Measurements from ENCODE around the gene ISCU. TPM values are rescaled to one million over a fixed set of nuclear protein-coding genes. Genes with fewer than 3 reads are reported as not detected.

ISCU gene
- 70.1 and 86.9 TPM in 2 replicates for total RNA-seq (2022)
- percentile 87 among the genes with signal in this experiment for Bru-seq, nascent RNA
- BruChase-seq, experiment 1, labeled RNA remaining after a 2-hour chase: percentile 82 among the genes with signal in this experiment
- BruChase-seq, experiment 2, labeled RNA remaining after a 6-hour chase: percentile 94 among the genes with signal in this experiment
- long read RNA-seq, transcript ISCU-201 (5 exons, 994 nt): major isoform, 125 of 145 reads
- long read RNA-seq, partial matches to known transcripts: 7 of 145 reads
- long read RNA-seq, other reads (novel, unspliced or antisense): 8 of 145 reads

DNA sequence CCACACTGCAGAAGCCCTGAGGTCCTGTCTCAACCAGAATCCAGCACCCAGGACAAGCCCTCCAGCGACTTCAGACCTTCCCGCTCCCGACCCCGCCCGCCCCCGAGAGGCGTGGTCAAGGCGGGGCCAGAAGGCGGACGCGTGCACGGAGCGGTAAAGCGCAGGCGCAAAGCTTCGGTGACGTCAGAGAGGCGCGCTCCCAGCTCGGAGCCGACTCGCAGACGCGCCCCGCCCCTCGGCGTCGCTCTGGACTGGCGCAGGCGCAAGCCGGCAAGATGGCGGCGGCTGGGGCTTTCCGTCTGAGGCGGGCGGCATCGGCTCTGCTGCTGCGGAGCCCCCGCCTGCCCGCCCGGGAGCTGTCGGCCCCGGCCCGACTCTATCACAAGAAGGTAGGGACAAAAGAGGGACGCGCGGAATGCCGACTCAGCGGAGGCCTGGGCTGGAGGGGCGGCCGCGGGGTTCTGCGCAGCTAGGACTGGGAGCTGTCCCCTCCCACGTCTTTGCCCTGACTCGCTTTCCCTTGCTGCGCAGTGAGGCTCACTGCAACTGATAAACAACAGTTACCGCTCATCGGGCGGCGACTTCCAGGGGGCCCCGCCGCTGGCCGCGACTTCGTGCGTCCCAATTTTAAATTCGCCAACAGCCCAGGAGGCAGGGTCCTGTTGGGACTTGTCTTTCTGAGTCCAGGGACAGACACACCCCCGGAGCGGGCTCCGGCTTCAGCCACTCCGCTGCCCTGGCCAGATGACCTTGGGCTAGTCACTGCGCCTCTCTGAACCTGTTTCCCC lies at the start of gene ISCU:
Gene ISCU, plus strand, starts transcription at position 249 of the 788 bp plus-strand sequence. Its CDS starts 27 bp downstream, at position 276.
- CTCF ChIA-PET: interaction anchor here (0.6 to 1.2 kb wide), 5 partner anchors 51 to 242 kb away, joined by 3 to 8 read pairs (median 3); no protein-coding TSS in a partner anchor

DNA sequence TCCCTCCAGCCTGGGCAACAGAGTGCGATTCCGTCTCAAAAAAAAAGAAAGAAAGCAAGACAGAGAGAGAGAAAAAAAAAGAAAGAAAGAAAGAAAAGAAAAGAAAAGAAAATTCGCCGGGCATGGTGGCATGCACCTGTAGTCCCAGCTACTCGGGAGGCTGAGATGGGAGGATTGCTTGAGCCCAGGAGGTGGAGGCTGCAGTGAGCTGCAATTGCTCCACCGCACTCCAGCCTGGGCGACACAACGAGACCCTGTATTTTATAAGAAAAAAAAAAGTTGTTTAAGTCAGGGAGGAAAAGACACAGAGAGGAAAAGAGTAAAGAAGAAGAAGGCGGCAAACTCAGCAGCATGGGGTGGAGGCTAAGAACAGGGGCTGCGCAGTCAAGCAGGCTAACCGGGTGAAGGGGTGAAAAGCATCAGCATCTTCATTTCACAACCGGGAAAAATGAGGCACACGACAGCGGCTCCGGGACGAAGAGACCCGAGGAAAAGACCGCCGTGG lies 47.9 kb upstream of the ISCU start:
- TF ChIP-seq, protein P1, sequence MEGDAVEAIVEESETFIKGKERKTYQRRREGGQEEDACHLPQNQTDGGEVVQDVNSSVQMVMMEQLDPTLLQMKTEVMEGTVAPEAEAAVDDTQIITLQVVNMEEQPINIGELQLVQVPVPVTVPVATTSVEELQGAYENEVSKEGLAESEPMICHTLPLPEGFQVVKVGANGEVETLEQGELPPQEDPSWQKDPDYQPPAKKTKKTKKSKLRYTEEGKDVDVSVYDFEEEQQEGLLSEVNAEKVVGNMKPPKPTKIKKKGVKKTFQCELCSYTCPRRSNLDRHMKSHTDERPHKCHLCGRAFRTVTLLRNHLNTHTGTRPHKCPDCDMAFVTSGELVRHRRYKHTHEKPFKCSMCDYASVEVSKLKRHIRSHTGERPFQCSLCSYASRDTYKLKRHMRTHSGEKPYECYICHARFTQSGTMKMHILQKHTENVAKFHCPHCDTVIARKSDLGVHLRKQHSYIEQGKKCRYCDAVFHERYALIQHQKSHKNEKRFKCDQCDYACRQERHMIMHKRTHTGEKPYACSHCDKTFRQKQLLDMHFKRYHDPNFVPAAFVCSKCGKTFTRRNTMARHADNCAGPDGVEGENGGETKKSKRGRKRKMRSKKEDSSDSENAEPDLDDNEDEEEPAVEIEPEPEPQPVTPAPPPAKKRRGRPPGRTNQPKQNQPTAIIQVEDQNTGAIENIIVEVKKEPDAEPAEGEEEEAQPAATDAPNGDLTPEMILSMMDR (IDR thresholded peaks at IDR 0.05; ENCODE audit: insufficient read depth in 1 of 2, low read depth in 1 of 2, low read length in 1 of 2, severe bottlenecking in 1 of 2, unreplicated experiment in 1 of 2): no peak
- CTCF ChIA-PET: no interaction called here
- Histone ChIP-seq H3K27me3 (replicated peaks; ENCODE audit: control insufficient read depth, insufficient read depth, low read length) (no peaks in the 10 kb centered on the region), H3K36me3 (ENCODE audit: control insufficient read depth, insufficient read depth, low read length) (no peaks in the 10 kb centered on the region; the same call in 1 of the 2 replicates), H3K9me3 (no peaks in the 10 kb centered on the region; the same call in 1 of the 2 replicates), H3K4me1 (no peaks in the 10 kb centered on the region), H3K4me3 (ENCODE audit: low read depth, low read length) (peak overlapping the region; percentile 34)
- Mint-ChIP-seq H3K27ac (ENCODE audit: unreplicated experiment) (peak overlapping the region; percentile 89), H3K36me3 (ENCODE audit: insufficient read depth, unreplicated experiment) (peaks cover 50% of the 10 kb centered on the region), H3K27me3 (ENCODE audit: insufficient read depth, unreplicated experiment) (peaks cover 2% of the 10 kb centered on the region), H3K4me3 (ENCODE audit: unreplicated experiment) (peak overlapping the region; percentile 82), H3K4me1 (ENCODE audit: low read depth, unreplicated experiment) (peaks cover 18% of the 10 kb centered on the region), H3K9me3 (ENCODE audit: unreplicated experiment) (no peaks in the 10 kb centered on the region)
- intact Hi-C loops (cut with micrococcal nuclease; ENCODE audit: unreplicated experiment): loop anchor here (10.0 kb wide), 1 partner anchor 450 kb away; no protein-coding TSS in a partner anchor
- no peak for DNase-seq
- no TSS peak for BruUV-seq (replicated peaks)
- POLR2A ChIA-PET: no interaction called here

More for the DNA sequence above, at the start of gene ISCU:
- H3K4me1 Mint-ChIP-seq (ENCODE audit: low read depth, unreplicated experiment): no peaks in the 10 kb centered on the region
- H3K9me3 Mint-ChIP-seq (ENCODE audit: unreplicated experiment): no peaks in the 10 kb centered on the region
- Histone ChIP-seq H3K36me3 (ENCODE audit: control insufficient read depth, insufficient read depth, low read length) (peaks cover 5% of the 10 kb centered on the region), H3K27me3 (replicated peaks; ENCODE audit: control insufficient read depth, insufficient read depth, low read length) (no peaks in the 10 kb centered on the region), H3K9me3 (no peaks in the 10 kb centered on the region), H3K4me3 (ENCODE audit: low read depth, low read length) (peak within 1 kb of the TSS; percentile 96), H3K4me1 (0 out of 2 replicates have a peak, but pooled peaks cover 3% of the 10 kb centered on the region)
- no peaks in the 10 kb centered on the region for H3K27me3 Mint-ChIP-seq (ENCODE audit: insufficient read depth, unreplicated experiment)
- BruUV-seq (replicated peaks): no TSS peak
- H3K27ac Mint-ChIP-seq (ENCODE audit: unreplicated experiment): peak within 1 kb of the TSS; percentile 99
- TF ChIP-seq, protein P1 (IDR thresholded peaks at IDR 0.05; ENCODE audit: insufficient read depth in 1 of 2, low read depth in 1 of 2, low read length in 1 of 2, severe bottlenecking in 1 of 2, unreplicated experiment in 1 of 2): no peak
- POLR2A ChIA-PET: interaction anchor here (0.5 to 1.0 kb wide), 7 partner anchors 10 to 431 kb away, joined by 3 to 18 read pairs (median 4); no protein-coding TSS in a partner anchor
- intact Hi-C loops (cut with micrococcal nuclease; ENCODE audit: unreplicated experiment): loop anchor here (1.0 to 2.0 kb wide), 2 partner anchors 56 to 168 kb away; partner anchors contain the start of gene CORO1C
- DNase-seq: peak; percentile 96 to 99
- peaks cover 31% of the 10 kb centered on the region for H3K36me3 Mint-ChIP-seq (ENCODE audit: insufficient read depth, unreplicated experiment)
- peak within 1 kb of the TSS; percentile 96 for H3K4me3 Mint-ChIP-seq (ENCODE audit: unreplicated experiment)
